Measurements from ENCODE around the gene ANXA2R. TPM values are rescaled to one million over a fixed set of nuclear protein-coding genes. Genes with fewer than 3 reads are reported as not detected.

The ANXA2R gene
- total and polyA plus RNA-seq, 2 of the 13 experiments (the other 11 are each of a cell fraction or from before 2014, with no cell fraction given) = 0.95 to 1.3 TPM

DNA sequence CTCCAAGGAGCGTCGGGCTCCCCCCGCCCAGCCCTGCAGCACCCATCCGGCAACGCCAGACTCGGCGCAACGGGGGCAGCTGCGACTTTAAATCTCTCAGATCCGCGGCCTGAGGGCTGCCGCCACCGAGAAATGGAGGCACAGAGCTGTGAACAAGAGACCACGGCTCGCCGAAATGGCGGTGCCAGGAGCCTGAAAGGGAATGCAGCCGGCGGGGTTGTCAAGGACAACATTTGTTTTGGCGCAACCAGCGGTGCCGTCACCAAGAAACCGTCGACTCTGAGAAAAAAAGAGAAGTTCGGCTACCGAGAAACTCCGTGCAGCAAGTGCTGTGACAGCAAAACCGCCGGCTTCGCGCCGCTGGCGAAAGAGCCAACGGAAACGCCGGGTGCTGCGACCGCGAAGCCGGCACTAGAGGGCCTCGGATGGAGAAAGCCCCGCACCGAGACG, 2.1 kb upstream of the ANXA2R start:
- CTCF ChIA-PET (ENCODE audit: low intra/inter-chr PET ratio, low total read pairs) = interaction anchor here (0.9 to 4.9 kb wide), 3 partner anchors 22 to 63 kb away, joined by 3 to 29 read pairs (median 4); no protein-coding TSS in a partner anchor
- in situ Hi-C loops (cut with HindIII; ENCODE audit: extremely low pct_ligation_motif_present, low pct_unique_long_range_greater_than_20kb) = no loop called here
- TF ChIP-seq KDM4B (CRISPR knock-in tag; IDR thresholded peaks at IDR 0.05) (no peak), GABPB1 (CRISPR knock-in tag; IDR thresholded peaks at IDR 0.05) (peak; percentile 50; the same call in 1 of the 2 replicates), ZNF292 (CRISPR knock-in tag; IDR thresholded peaks at IDR 0.05; ENCODE audit: borderline replicate concordance, low read depth) (peak; percentile 97), SSRP1 (CRISPR knock-in tag; IDR thresholded peaks at IDR 0.05) (no peak), ZSCAN20 (CRISPR knock-in tag; IDR thresholded peaks at IDR 0.05; ENCODE audit: borderline replicate concordance) (peak; percentile 78; the same call in 1 of the 2 replicates), ZBTB21 (CRISPR knock-in tag; IDR thresholded peaks at IDR 0.05) (no peak), NFKB2 (CRISPR knock-in tag; IDR thresholded peaks at IDR 0.05; ENCODE audit: borderline replicate concordance) (peak; percentile 77; the same call in 1 of the 2 replicates), ZNF18 (CRISPR knock-in tag; IDR thresholded peaks at IDR 0.05; ENCODE audit: insufficient replicate concordance) (no peak), KDM1A (CRISPR knock-in tag; IDR thresholded peaks at IDR 0.05) (no peak), PREB (CRISPR knock-in tag; IDR thresholded peaks at IDR 0.05) (0 out of 2 replicates have a peak, but pooled peaks have one; percentile 11)
- TF ChIP-seq, protein P1, sequence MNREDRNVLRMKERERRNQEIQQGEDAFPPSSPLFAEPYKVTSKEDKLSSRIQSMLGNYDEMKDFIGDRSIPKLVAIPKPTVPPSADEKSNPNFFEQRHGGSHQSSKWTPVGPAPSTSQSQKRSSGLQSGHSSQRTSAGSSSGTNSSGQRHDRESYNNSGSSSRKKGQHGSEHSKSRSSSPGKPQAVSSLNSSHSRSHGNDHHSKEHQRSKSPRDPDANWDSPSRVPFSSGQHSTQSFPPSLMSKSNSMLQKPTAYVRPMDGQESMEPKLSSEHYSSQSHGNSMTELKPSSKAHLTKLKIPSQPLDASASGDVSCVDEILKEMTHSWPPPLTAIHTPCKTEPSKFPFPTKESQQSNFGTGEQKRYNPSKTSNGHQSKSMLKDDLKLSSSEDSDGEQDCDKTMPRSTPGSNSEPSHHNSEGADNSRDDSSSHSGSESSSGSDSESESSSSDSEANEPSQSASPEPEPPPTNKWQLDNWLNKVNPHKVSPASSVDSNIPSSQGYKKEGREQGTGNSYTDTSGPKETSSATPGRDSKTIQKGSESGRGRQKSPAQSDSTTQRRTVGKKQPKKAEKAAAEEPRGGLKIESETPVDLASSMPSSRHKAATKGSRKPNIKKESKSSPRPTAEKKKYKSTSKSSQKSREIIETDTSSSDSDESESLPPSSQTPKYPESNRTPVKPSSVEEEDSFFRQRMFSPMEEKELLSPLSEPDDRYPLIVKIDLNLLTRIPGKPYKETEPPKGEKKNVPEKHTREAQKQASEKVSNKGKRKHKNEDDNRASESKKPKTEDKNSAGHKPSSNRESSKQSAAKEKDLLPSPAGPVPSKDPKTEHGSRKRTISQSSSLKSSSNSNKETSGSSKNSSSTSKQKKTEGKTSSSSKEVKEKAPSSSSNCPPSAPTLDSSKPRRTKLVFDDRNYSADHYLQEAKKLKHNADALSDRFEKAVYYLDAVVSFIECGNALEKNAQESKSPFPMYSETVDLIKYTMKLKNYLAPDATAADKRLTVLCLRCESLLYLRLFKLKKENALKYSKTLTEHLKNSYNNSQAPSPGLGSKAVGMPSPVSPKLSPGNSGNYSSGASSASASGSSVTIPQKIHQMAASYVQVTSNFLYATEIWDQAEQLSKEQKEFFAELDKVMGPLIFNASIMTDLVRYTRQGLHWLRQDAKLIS (CRISPR knock-in tag; IDR thresholded peaks at IDR 0.05) = no peak
- TF ChIP-seq, protein P2, sequence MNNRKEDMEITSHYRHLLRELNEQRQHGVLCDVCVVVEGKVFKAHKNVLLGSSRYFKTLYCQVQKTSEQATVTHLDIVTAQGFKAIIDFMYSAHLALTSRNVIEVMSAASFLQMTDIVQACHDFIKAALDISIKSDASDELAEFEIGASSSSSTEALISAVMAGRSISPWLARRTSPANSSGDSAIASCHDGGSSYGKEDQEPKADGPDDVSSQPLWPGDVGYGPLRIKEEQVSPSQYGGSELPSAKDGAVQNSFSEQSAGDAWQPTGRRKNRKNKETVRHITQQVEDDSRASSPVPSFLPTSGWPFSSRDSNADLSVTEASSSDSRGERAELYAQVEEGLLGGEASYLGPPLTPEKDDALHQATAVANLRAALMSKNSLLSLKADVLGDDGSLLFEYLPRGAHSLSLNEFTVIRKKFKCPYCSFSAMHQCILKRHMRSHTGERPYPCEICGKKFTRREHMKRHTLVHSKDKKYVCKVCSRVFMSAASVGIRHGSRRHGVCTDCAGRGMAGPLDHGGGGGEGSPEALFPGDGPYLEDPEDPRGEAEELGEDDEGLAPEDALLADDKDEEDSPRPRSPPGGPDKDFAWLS (CRISPR knock-in tag; IDR thresholded peaks at IDR 0.05; ENCODE audit: borderline replicate concordance) = 0 out of 2 replicates have a peak, but pooled peaks have one; percentile 61
- TF ChIP-seq, protein P3, sequence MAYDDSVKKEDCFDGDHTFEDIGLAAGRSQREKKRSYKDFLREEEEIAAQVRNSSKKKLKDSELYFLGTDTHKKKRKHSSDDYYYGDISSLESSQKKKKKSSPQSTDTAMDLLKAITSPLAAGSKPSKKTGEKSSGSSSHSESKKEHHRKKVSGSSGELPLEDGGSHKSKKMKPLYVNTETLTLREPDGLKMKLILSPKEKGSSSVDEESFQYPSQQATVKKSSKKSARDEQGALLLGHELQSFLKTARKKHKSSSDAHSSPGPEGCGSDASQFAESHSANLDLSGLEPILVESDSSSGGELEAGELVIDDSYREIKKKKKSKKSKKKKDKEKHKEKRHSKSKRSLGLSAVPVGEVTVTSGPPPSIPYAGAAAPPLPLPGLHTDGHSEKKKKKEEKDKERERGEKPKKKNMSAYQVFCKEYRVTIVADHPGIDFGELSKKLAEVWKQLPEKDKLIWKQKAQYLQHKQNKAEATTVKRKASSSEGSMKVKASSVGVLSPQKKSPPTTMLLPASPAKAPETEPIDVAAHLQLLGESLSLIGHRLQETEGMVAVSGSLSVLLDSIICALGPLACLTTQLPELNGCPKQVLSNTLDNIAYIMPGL (CRISPR knock-in tag; IDR thresholded peaks at IDR 0.05; ENCODE audit: borderline replicate concordance in 1 of 2, low read depth in 1 of 2) = peak; percentile 63 to 64; a peak in 2 of 4 replicates

More for the DNA sequence above, 2.1 kb upstream of the ANXA2R start:
- DNase-seq (ENCODE audit: low spot score) = peak; percentile 47
- H3K36me3 ChIP-seq (replicated peaks in 1 of 2; ENCODE audit: control insufficient read depth in 1 of 2, insufficient read depth in 2 of 2, low read length in 2 of 2) = no peaks in the 10 kb centered on the region
- FAIRE-seq = no peak
- no peaks in the 10 kb centered on the region for H3K9me3 ChIP-seq (ENCODE audit: low read length)
- peak overlapping the region; percentile 72 to 82 (median 77) for H3K4me3 ChIP-seq (replicated peaks in 1 of 3; ENCODE audit: insufficient read depth in 1 of 3, low read depth in 2 of 3, low read length in 3 of 3)
- H3K27me3 ChIP-seq (ENCODE audit: control insufficient read depth in 1 of 2, insufficient read depth in 2 of 2, low read length in 2 of 2) = no peaks in the 10 kb centered on the region; a peak in 1 of 5 replicates
- POLR2A ChIA-PET = interaction anchor here (1.0 to 3.2 kb wide), 14 partner anchors 15 to 271 kb away, joined by 3 to 39 read pairs (median 6); partner anchors contain the start of genes HMGCS1, SELENOP and ZNF131
- peak overlapping the region; percentile 74 for H3K9ac ChIP-seq (ENCODE audit: insufficient read depth, low read depth, low read length)
- H3K4me1 ChIP-seq (ENCODE audit: insufficient read depth, low read length) = peaks cover 17% of the 10 kb centered on the region
- no peaks in the 10 kb centered on the region for H4K20me1 ChIP-seq (ENCODE audit: insufficient read depth, low read length)
- ATAC-seq = peak; percentile 71
- BruUV-seq (replicated peaks) = no TSS peak
- no peaks in the 10 kb centered on the region for H3K79me2 ChIP-seq (ENCODE audit: insufficient read depth, low read length)
- intact Hi-C loops (cut with micrococcal nuclease; ENCODE audit: unreplicated experiment) = loop anchor here (1.0 kb wide), 1 partner anchor 22 kb away; no protein-coding TSS in a partner anchor
- H2AFZ ChIP-seq (ENCODE audit: low read length) = no peak overlapping the region
- peak overlapping the region; percentile 82 for H3K27ac ChIP-seq (ENCODE audit: extremely low read length, insufficient read depth, low read length)
- 1% methylated on average over 30 of the region's 44 CpGs for WGBS (ENCODE audit: low lambda C conversion rate)
- peak overlapping the region; percentile 91 for H3K4me2 ChIP-seq (ENCODE audit: low read depth, low read length)
